Dermis lymphatic vessel endothelial cell (primary cell): ENCODE data around the gene COX8C. TPM values are rescaled to one million over a fixed set of nuclear protein-coding genes. Genes with fewer than 3 reads are reported as not detected.

ENCODE experiments used
- total RNA-seq: library from RNA; depleted of rRNA; stranded (reverse); fragments of >200 nt; gene quantifications from 2 replicates; pipeline ENCODE4 v1.2.1, GENCODE V29; 2014

The COX8C gene, protein sequence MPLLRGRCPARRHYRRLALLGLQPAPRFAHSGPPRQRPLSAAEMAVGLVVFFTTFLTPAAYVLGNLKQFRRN
- not detected in 2 replicates for total RNA-seq

DNA sequence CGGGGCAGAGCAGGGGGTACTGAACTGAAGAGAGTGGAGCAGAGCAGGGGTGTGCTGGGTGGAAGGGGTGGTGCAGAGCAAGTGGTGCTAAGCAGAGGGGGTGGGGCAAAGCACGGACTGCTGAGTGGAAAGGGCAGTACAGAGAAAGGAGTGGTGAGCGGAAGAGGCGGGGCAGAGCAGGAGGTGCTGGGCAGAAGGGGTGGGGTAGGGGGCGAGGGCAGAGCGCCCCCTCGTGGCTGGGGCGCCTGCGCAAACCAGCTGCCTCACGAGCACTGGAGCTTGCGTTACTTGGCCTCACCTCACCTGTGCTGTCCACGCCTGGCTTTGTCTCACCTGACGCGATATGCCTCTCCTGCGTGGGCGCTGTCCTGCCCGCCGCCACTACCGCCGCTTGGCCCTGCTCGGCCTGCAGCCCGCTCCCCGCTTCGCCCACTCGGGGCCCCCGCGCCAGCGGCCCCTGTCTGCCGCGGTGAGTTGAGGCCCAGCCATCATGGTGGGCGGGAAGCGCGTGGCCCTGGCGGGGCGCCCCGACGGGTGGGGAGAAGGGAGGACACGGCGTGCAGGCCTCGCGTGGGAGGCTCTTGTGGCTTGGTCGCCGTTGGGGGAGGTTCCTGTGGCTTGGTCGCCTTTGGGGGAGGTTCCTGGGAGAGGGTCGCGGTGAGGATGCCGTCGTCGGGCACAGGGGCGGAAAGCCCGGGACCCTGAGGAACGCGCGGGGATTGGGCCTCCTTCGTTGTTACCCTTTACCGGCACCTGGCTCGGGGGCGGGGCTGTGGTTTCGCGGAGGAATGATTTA lies at the start of gene COX8C:
COX8C (plus strand) TSS at position 257 of the 796 bp plus-strand sequence; CDS start at position 344, 87 bp downstream.

GRCh38 chr14:93332853-93333630 lies 13.9 kb upstream of the COX8C start, which contains the start of gene BTBD7:
BTBD7 (minus strand) TSS chr14:93333036; CDS start chr14:93296051, 36,985 bp downstream.

Other genes starting within 250 kb of the COX8C start
- gene ITPK1, start 231.3 kb upstream of the COX8C start, total RNA-seq = 11.6 and 11.9 TPM in 2 replicates
- gene MOAP1, start 162.3 kb upstream of the COX8C start, total RNA-seq = 37.3 and 37.9 TPM in 2 replicates
- gene LYSET, start 161.9 kb upstream of the COX8C start, total RNA-seq = 11.7 and 12.1 TPM in 2 replicates
- gene GON7, start 140.1 kb upstream of the COX8C start, total RNA-seq = 16.5 and 20.4 TPM in 2 replicates
- gene UBR7, start 139.9 kb upstream of the COX8C start, total RNA-seq = 39.8 and 52.1 TPM in 2 replicates
- 29.9 and 30.3 TPM in 2 replicates for gene BTBD7, start 14.1 kb upstream of the COX8C start, total RNA-seq
- under 0.01 TPM in 2 replicates for gene UNC79, start 83.8 kb downstream of the COX8C start, total RNA-seq